ENCODE results near the gene TAF10.

DNA sequence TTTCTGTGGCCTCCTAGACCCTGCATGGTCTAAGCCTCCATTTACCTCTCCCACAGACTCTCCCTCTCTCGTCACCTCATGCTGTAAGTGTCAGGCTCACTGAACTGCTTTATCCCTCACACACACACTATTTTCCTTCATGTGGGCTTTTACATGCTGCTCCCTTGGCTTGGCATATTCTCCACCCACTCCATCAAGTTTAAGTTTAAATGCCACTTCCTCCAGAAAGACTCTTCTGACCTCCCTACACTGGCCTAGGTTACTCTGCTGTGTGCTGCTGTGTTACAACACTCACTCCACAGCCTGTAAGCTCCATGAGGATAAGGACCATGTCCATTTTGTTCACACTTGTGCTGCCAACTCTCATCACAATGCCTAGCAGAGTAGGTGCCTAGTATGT, 41.1 kb upstream of the TAF10 start:
- TF ChIP-seq POLR2AphosphoS5 (IDR thresholded peaks at IDR 0.05), result no peak
- TF ChIP-seq, protein P1, sequence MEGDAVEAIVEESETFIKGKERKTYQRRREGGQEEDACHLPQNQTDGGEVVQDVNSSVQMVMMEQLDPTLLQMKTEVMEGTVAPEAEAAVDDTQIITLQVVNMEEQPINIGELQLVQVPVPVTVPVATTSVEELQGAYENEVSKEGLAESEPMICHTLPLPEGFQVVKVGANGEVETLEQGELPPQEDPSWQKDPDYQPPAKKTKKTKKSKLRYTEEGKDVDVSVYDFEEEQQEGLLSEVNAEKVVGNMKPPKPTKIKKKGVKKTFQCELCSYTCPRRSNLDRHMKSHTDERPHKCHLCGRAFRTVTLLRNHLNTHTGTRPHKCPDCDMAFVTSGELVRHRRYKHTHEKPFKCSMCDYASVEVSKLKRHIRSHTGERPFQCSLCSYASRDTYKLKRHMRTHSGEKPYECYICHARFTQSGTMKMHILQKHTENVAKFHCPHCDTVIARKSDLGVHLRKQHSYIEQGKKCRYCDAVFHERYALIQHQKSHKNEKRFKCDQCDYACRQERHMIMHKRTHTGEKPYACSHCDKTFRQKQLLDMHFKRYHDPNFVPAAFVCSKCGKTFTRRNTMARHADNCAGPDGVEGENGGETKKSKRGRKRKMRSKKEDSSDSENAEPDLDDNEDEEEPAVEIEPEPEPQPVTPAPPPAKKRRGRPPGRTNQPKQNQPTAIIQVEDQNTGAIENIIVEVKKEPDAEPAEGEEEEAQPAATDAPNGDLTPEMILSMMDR (IDR thresholded peaks at IDR 0.05), result no peak
- TF ChIP-seq EP300 (IDR thresholded peaks at IDR 0.05; ENCODE audit: low read depth), result no peak

Data from transverse colon (tissue), 4 donors.